Lower lobe of right lung (tissue), 2 donors: ENCODE results near the gene FAM199X. TPM values are rescaled to one million over a fixed set of nuclear protein-coding genes. Genes with fewer than 3 reads are reported as not detected.
"Not testable (repeated sequence)": the region's sequence is repeated elsewhere in the genome, so short reads cannot be mapped to it uniquely, and the experiment has no call there.

Experiments
- ATAC-seq, 2 donors: fragments of 200-7000 bp; cut with Tn5 transposase; one replicate each; pipeline ENCODE4 v1.9.1; 2020 to 2022; ENCODE audit warnings: mild to moderate bottlenecking in 2 of 2, moderate library complexity in 2 of 2
- DNase-seq: peaks from one replicate; pipeline ENCODE4 v3.0.0-alpha.2; 2020
- H3K27ac ChIP-seq: fragments of 200-600 bp; one replicate; pipeline ENCODE4 v1.8.0; 2022
- H3K27me3 ChIP-seq: fragments of 200-600 bp; one replicate; pipeline ENCODE4 v1.8.0; 2022; ENCODE audit warnings: low read depth
- H3K36me3 ChIP-seq: fragments of 200-600 bp; one replicate; pipeline ENCODE4 v1.8.0; 2022; ENCODE audit warnings: mild to moderate bottlenecking
- H3K4me1 ChIP-seq: fragments of 200-600 bp; one replicate; pipeline ENCODE4 v1.8.0; 2022
- H3K4me3 ChIP-seq: fragments of 200-600 bp; one replicate; pipeline ENCODE4 v1.8.0; 2022; ENCODE audit warnings: mild to moderate bottlenecking
- H3K9me3 ChIP-seq: fragments of 200-600 bp; one replicate; pipeline ENCODE4 v1.8.0; 2022
- CTCF ChIP-seq: fragments of 200-600 bp; IDR thresholded peaks from one replicate; pipeline ENCODE4 v1.8.0; 2022; ENCODE audit warnings: antibody characterized with exemption, mild to moderate bottlenecking
- intact Hi-C: fragments of 100-400 bp; cut with DNase I; formaldehyde crosslinking; loops from one replicate; pipeline ENCODE4 v1.11.0; 2022
- total RNA-seq: library from RNA; stranded (reverse); fragmentation: NEBNext Ultra II Directional; extraction: Animal tissue kit (Norgen Biotek cat#: 25700); gene quantifications from one replicate; pipeline ENCODE4 v1.2.1, GENCODE V29; 2021
- donor health status: DM: no; HTN: yes; CAD: no; lungs with severe emphysema.

The FAM199X gene
- total RNA-seq, 1 donor from 2014 or later, result 16.6 TPM

DNA sequence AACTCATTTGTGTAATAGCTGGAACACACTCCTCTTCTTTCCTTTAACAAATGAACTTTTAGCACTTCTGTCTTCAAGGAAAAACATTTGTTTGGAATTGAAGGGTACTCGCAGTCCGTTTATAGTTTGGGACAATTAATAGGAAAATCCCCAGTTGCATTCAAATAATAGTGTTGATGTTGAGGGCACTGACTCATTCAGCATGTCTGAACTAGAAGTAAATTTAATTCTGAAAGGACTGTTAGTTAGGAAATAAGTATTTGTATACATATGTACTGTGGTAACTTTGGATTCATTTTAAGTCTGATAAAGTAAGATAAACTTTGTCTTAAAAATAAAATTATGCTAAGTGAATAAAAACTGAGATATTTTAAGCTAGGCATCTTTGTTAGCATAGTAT is 27.2 kb downstream of the FAM199X start:
- intact Hi-C loops, result no loop called here
- ATAC-seq (no peak), DNase-seq (no peak)
- H3K27ac ChIP-seq, result no peak overlapping the region
- H3K4me3 ChIP-seq, result no peak overlapping the region
- no peak for TF ChIP-seq CTCF
- H3K27me3 ChIP-seq, result no peaks in the 10 kb centered on the region
- peaks cover 31% of the 10 kb centered on the region for H3K36me3 ChIP-seq
- H3K9me3 ChIP-seq, result no peaks in the 10 kb centered on the region
- no peaks in the 10 kb centered on the region for H3K4me1 ChIP-seq

DNA sequence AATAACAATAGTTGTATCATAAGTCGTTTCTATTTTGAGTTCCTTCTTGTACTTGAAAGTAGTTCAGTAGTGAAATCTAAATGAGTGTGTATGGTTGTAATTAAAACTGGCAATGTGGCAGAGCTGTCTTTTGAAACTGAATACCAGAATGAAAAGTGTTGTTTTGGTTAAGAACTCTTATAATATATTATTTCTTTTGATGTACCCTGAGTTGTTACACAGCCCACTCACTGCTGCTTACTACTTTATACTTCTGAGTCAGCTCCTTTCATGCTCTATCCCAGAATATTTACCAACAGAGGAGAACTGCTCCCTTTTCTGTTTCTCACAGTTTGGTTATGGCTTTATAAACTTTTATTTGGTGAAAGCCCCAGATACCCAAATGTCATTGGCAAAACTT is 28.8 kb downstream of the FAM199X start:
- Histone ChIP-seq H3K27me3 (no peaks in the 10 kb centered on the region), H3K9me3 (no peaks in the 10 kb centered on the region), H3K36me3 (peaks cover 16% of the 10 kb centered on the region), H3K27ac (no peak overlapping the region), H3K4me3 (no peak overlapping the region), H3K4me1 (no peaks in the 10 kb centered on the region)
- TF ChIP-seq CTCF, result no peak
- ATAC-seq (no peak), DNase-seq (no peak)
- intact Hi-C loops, result no loop called here

DNA sequence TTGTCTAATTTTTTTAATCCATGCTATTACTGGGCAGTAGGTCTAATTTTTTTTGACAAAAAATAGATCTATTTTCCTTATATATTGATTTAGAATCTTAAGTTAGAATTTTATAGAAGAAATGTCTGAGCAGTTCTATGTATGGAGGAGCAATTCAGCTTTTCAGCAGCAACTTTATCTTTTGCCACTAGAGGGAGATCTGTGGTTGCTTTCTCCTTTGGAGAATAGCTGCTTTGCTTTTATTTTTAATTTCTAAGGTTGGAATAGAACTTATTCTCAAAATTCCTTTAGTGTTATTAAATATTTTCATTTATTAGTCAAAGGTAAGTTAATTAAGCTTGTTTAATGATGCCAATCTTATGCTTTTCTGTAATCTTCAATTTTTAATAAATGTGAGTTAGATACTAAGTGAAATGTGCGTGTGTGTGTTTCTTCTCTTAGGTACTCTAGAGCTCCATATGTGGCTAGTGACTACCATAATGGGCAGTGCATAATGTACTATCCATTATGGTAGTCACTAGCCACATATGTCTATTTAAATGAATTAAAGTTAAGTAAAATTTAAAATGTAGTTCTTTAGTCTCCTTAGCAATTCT is 29.3 kb downstream of the FAM199X start:
- Histone ChIP-seq H3K36me3 (peaks cover 10% of the 10 kb centered on the region), H3K4me3 (no peak overlapping the region), H3K27ac (no peak overlapping the region), H3K27me3 (no peaks in the 10 kb centered on the region), H3K4me1 (no peaks in the 10 kb centered on the region), H3K9me3 (no peaks in the 10 kb centered on the region)
- ATAC-seq (peak in 1 of 2 donors; percentile 58), DNase-seq (no peak)
- intact Hi-C loops, result no loop called here
- TF ChIP-seq CTCF, result peak; percentile 62

- H3K4me1 ChIP-seq, result no peaks in the 10 kb centered on the region
- DNase-seq, result no peak
- intact Hi-C loops, result no loop called here
- no peak for ATAC-seq
- no peaks in the 10 kb centered on the region for H3K36me3 ChIP-seq
- H3K27me3 ChIP-seq, result no peaks in the 10 kb centered on the region
- no peaks in the 10 kb centered on the region for H3K9me3 ChIP-seq
- no peak for TF ChIP-seq CTCF
- H3K27ac ChIP-seq, result no peak overlapping the region
- no peak overlapping the region for H3K4me3 ChIP-seq
Observed at GRCh38 chrX:104205548-104205947, 39.3 kb downstream of the FAM199X start.

- Histone ChIP-seq H3K36me3 (no peaks in the 10 kb centered on the region), H3K4me3 (no peak overlapping the region), H3K27me3 (no peaks in the 10 kb centered on the region), H3K27ac (no peak overlapping the region), H3K4me1 (no peaks in the 10 kb centered on the region), H3K9me3 (no peaks in the 10 kb centered on the region)
- ATAC-seq, result no peak
- intact Hi-C loops, result no loop called here
- no peak for DNase-seq
- no peak for TF ChIP-seq CTCF
Observed at GRCh38 chrX:104211187-104211586, 44.9 kb downstream of the FAM199X start.

DNA sequence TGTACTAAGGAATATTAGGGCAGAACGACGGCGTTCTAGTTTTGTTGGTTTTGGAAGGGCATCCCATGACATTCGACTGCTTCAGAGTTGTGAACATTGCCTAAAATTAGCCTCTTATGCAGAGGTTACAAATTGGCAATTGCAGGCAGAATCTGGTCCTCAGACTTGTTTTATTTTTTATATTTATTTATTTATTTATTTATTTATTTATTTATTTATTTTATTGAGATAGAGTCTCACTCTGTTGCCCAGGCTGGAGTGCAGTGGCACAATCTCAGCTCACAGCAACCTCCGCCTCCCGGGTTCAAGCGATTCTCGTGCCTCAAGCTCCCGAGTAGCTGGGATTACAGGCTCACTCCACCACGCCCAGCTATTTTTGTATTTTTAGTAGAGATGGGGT is 63.8 kb downstream of the FAM199X start:
- intact Hi-C loops, result not testable (repeated sequence)

More for the DNA sequence above, 63.8 kb downstream of the FAM199X start:
- not testable (repeated sequence) for H3K27ac ChIP-seq, H3K27me3 ChIP-seq, DNase-seq, H3K9me3 ChIP-seq, H3K4me1 ChIP-seq, H3K36me3 ChIP-seq, H3K4me3 ChIP-seq, ATAC-seq

Other genes with a start within 250 kb of the FAM199X start
- 1.2 TPM for gene TMSB15B, start 203.8 kb upstream of the FAM199X start, total RNA-seq
- not detected for gene H2BW1, start 152.7 kb upstream of the FAM199X start, total RNA-seq
- not detected for gene H2BW2, start 126.5 kb upstream of the FAM199X start, total RNA-seq
- gene TMSB15C, start 90.2 kb upstream of the FAM199X start, total RNA-seq, result 1.2 TPM
- gene ZCCHC18, start 53.9 kb upstream of the FAM199X start, total RNA-seq, result 0.24 TPM
- 13.4 TPM for gene SLC25A53, start 9.4 kb upstream of the FAM199X start, total RNA-seq
- gene ESX1, start 88.5 kb downstream of the FAM199X start, total RNA-seq, result not detected